A673 (cell line): ENCODE data around the gene MYO18A. TPM values are rescaled to one million over a fixed set of nuclear protein-coding genes. Genes with fewer than 3 reads are reported as not detected.

Experiments used
- BruUV-seq: library from RNA; stranded (reverse); fragments of 400-500 nt; replicated peaks from 2 replicates; lab custom pipeline; 2021; lab: Mats Ljungman, UMichigan
- CTCF ChIA-PET: fragments of 300-600 bp; sonication (Branson Sonifier 250); formaldehyde crosslinking; loops from one replicate; lab custom pipeline; 2022; ENCODE audit warnings: antibody characterized with exemption; lab: Charles Lee
- POLR2A ChIA-PET: fragments of 300-600 bp; sonication (Branson Sonifier 250); formaldehyde crosslinking; loops from one replicate; lab custom pipeline; 2022; ENCODE audit warnings: antibody characterized with exemption; ENCODE audit not compliant: low non-redundant PET; lab: Charles Lee
- DNase-seq: peaks from one replicate; pipeline ENCODE4 v3.0.0-alpha.2; 2015; ENCODE audit warnings: low spot score
- H3K27ac ChIP-seq: fragments of 200-600 bp; sonication (generic); 2 replicates; pipeline ENCODE4 v1.5.1; 2016; ENCODE audit warnings: mixed run types, low read depth, mild to moderate bottlenecking, mixed read lengths, antibody characterized with exemption, low read length; ENCODE audit not compliant: poor library complexity, severe bottlenecking
- H3K27me3 ChIP-seq: fragments of 200-600 bp; sonication (generic); replicated peaks from 2 replicates; pipeline ENCODE4 v1.6.1; 2017; ENCODE audit warnings: mixed run types, low read depth, mild to moderate bottlenecking, mixed read lengths, antibody characterized with exemption, low read length; ENCODE audit not compliant: insufficient read depth, poor library complexity
- H3K36me3 ChIP-seq: fragments of 200-600 bp; sonication (generic); 2 replicates; pipeline ENCODE4 v1.6.1; 2016; ENCODE audit warnings: mixed run types, mild to moderate bottlenecking, mixed read lengths, antibody characterized with exemption, low read length; ENCODE audit not compliant: insufficient read depth, poor library complexity, severe bottlenecking
- H3K4me1 ChIP-seq: fragments of 200-600 bp; sonication (generic); 2 replicates; pipeline ENCODE4 v1.6.1; 2017; ENCODE audit warnings: mixed run types, mild to moderate bottlenecking, mixed read lengths, antibody characterized with exemption, low read length; ENCODE audit not compliant: insufficient read depth, poor library complexity, severe bottlenecking
- H3K4me3 ChIP-seq: fragments of 200-600 bp; sonication (generic); 2 replicates; pipeline ENCODE4 v1.5.1; 2016; ENCODE audit warnings: low read depth, mixed run types, mild to moderate bottlenecking, mixed read lengths, low read length; ENCODE audit not compliant: poor library complexity, severe bottlenecking
- H3K9me3 ChIP-seq: fragments of 200-600 bp; sonication (generic); 2 replicates; pipeline ENCODE4 v1.6.1; 2016; ENCODE audit warnings: mixed run types, low read depth, mild to moderate bottlenecking, mixed read lengths, antibody characterized with exemption, low read length; ENCODE audit not compliant: poor library complexity, severe bottlenecking
- EZH2 ChIP-seq: fragments of 200-600 bp; sonication (generic); IDR thresholded peaks from 2 replicates; pipeline ENCODE4 v1.6.1; 2017; ENCODE audit warnings: borderline replicate concordance, low read depth, mild to moderate bottlenecking, mixed read lengths, antibody characterized with exemption, low read length; ENCODE audit not compliant: poor library complexity, severe bottlenecking
- intact Hi-C: fragments of 100-400 bp; cut with micrococcal nuclease; formaldehyde crosslinking; loops from one replicate; pipeline ENCODE4 v1.10.0; 2022; ENCODE audit not compliant: unreplicated experiment
- total RNA-seq: library from RNA; stranded (reverse); gene quantifications from 2 replicates; pipeline ENCODE4 v1.2.3, GENCODE V29; 2021
- TF ChIP-seq, protein P1 (sequence below): fragments of 300-800, 200-600 bp; sonication (generic); conservative IDR thresholded peaks from 2 replicates; pipeline ENCODE4 v1.5.1; 2017; ENCODE audit warnings: low read depth, mild to moderate bottlenecking, antibody characterized with exemption, low read length, moderate library complexity, mixed read lengths

The MYO18A gene
- total RNA-seq, 1 experiment from 2014 or later, result 26.6 TPM

DNA sequence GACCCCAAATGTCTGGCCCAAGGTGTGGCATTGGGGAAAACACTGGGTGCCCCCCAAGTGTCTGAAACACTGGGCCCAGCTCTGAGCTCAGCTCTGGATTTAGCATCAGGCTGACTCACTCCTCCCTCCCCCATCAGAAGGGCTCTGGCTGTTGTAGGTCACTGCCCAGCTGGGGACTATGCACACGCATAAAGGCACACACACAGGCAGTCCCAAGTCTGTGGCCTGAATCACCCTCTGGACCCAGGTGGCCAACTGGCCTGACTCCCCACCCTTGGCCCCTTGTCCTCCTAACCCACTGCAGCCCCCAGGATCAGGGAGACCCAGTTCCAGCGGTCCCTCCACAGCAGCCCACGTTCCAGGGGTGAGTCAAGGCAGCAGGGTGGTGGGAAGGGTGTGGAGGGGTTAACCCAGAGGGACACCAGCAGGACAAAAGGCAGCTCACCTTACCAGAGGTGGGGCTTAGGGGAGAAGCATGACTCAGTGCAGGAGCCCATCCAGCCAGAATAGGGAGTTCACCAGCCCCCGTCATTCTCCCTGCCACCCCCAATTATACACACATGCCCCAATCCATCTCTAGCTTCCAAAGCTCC lies 47.0 kb downstream of the MYO18A start:
- Histone ChIP-seq H3K4me3 (no peak overlapping the region), H3K4me1 (no peaks in the 10 kb centered on the region), H3K27me3 (no peaks in the 10 kb centered on the region), H3K36me3 (no peaks in the 10 kb centered on the region), H3K9me3 (no peaks in the 10 kb centered on the region), H3K27ac (no peak overlapping the region)
- ChIA-PET CTCF (interaction anchor here (2.7 kb wide), 1 partner anchor 16 kb away, joined by 12 read pairs; no protein-coding TSS in a partner anchor), POLR2A (no interaction called here)
- TF ChIP-seq, protein P1, sequence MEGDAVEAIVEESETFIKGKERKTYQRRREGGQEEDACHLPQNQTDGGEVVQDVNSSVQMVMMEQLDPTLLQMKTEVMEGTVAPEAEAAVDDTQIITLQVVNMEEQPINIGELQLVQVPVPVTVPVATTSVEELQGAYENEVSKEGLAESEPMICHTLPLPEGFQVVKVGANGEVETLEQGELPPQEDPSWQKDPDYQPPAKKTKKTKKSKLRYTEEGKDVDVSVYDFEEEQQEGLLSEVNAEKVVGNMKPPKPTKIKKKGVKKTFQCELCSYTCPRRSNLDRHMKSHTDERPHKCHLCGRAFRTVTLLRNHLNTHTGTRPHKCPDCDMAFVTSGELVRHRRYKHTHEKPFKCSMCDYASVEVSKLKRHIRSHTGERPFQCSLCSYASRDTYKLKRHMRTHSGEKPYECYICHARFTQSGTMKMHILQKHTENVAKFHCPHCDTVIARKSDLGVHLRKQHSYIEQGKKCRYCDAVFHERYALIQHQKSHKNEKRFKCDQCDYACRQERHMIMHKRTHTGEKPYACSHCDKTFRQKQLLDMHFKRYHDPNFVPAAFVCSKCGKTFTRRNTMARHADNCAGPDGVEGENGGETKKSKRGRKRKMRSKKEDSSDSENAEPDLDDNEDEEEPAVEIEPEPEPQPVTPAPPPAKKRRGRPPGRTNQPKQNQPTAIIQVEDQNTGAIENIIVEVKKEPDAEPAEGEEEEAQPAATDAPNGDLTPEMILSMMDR, result no peak
- TF ChIP-seq EZH2, result no peak
- no peak for DNase-seq
- no TSS peak for BruUV-seq
- intact Hi-C loops, result no loop called here

DNA sequence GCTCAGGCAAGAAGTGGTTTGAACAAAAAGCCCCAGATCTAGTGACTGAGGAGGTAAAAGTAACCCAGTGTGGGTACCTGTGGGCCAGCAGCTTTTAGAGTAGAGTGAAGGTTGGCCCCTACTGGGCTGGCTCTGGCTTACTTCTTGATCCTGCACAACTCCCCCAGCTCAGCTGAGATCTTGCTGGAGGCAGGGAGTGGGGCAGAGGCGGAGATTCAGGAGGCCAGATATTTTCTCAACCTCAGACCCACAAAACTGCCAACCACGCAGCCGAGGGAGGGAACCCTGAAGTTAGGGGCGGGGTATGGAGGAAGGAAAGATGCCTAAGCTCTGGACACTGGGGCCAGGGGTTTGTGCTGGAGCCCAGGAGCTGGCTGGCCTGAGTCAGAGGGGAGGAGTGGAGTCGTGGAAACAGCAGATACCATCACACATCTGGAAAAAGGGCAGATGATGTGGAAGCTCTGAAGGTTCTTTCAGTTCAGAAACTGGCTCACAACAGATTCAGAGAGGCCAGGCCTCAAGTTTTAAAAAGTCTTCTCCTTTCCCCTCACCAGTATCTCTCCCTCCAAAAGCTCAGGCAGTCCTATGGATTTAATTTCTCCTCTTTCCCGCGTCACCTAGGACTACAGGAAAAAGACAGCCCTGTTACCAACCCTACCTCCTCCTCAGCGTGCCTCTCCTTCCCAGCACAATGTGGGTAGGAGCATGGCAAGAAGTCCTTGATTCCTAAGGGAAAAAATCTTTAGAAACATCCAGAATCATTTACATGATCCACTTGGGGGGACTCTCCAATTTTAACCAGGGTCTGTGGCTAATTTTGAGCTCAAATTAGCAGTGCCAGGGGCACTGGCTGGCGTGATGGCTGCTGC lies 48.1 kb downstream of the MYO18A start:
- Histone ChIP-seq H3K4me1 (no peaks in the 10 kb centered on the region), H3K27ac (no peak overlapping the region), H3K4me3 (no peak overlapping the region), H3K9me3 (no peaks in the 10 kb centered on the region), H3K27me3 (no peaks in the 10 kb centered on the region), H3K36me3 (no peaks in the 10 kb centered on the region)
- POLR2A ChIA-PET, result no interaction called here
- intact Hi-C loops, result no loop called here
- CTCF ChIA-PET, result interaction anchor here (2.7 kb wide), 1 partner anchor 15 kb away, joined by 12 read pairs; no protein-coding TSS in a partner anchor
- no peak for TF ChIP-seq EZH2
- TF ChIP-seq, protein P1, result no peak
- no peak for DNase-seq
- no TSS peak for BruUV-seq

DNA sequence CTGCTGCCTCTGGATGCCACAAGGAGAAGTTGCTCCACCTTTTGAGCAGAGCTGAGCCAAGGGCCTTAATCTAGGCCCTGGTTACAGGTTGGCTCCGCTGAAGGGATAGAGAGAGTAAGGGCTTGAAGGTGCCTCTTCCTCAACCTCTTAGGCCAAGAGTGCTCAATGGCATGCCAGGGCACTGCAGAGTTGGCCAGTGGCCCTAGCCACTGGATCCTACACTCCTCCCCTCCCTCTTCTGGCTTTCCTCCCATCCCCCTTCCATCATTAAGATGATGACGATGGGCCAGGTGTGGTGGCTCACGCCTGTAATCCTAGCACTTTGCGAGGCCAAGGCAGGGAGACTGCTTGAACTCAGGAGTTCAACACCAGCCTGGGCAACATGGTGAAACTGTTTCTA lies 50.5 kb downstream of the MYO18A start:
- no peaks in the 10 kb centered on the region for H3K9me3 ChIP-seq
- no peak overlapping the region for H3K27ac ChIP-seq
- BruUV-seq, result no TSS peak
- CTCF ChIA-PET, result interaction anchor here (1.3 kb wide), 1 partner anchor 13 kb away, joined by 3 read pairs; no protein-coding TSS in a partner anchor
- no peaks in the 10 kb centered on the region for H3K4me1 ChIP-seq
- H3K4me3 ChIP-seq, result no peak overlapping the region
- TF ChIP-seq, protein P1, result no peak
- TF ChIP-seq EZH2, result no peak
- POLR2A ChIA-PET, result no interaction called here
- H3K27me3 ChIP-seq, result no peaks in the 10 kb centered on the region
- DNase-seq, result no peak
- H3K36me3 ChIP-seq, result no peaks in the 10 kb centered on the region
- intact Hi-C loops, result no loop called here
